Measurements from ENCODE around the gene PTPRN2.
A peak's percentile ranks its signal among the peaks of the same experiment; 100 is the strongest.

DNA sequence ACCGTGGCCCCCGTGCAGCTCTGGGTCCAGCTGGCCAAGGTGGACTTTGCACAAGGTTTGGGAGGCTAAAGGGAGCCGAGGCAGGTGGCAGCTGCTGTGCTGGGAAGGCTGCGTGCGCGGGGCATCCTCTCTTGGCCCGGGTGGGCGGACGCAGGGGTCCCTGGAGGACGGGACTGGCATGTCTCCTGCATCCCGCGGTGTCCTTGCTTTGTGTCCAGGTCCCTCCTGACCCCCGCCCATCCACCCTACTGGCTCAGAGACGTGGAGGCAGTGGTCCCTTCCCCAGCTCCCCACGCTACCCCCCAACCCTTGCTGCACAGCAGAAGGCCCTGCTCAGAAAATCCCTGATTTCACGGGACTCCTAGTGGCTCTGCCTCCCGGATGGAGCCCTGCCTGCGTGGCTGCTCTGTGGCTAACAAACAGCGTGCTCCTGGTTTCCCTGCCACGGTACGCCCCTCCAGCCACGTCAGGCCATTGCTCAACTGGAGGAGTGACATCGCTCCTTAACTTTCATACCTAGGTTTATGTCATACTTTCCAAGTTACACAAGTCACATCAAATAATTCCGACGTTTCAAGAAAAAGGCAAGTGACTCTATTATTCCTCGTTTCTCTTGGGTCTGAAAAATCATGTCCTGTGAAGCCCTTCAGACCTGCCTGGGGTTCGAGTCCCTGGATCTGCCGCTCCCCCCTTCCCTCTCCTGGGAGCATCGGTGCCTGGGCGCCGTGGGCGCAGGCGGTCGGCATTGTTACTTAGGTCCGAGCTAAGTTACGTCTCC lies 829.0 kb downstream of the PTPRN2 start:
- TF ChIP-seq, protein P1, sequence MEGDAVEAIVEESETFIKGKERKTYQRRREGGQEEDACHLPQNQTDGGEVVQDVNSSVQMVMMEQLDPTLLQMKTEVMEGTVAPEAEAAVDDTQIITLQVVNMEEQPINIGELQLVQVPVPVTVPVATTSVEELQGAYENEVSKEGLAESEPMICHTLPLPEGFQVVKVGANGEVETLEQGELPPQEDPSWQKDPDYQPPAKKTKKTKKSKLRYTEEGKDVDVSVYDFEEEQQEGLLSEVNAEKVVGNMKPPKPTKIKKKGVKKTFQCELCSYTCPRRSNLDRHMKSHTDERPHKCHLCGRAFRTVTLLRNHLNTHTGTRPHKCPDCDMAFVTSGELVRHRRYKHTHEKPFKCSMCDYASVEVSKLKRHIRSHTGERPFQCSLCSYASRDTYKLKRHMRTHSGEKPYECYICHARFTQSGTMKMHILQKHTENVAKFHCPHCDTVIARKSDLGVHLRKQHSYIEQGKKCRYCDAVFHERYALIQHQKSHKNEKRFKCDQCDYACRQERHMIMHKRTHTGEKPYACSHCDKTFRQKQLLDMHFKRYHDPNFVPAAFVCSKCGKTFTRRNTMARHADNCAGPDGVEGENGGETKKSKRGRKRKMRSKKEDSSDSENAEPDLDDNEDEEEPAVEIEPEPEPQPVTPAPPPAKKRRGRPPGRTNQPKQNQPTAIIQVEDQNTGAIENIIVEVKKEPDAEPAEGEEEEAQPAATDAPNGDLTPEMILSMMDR (conservative IDR thresholded peaks at IDR 0.05): no peak
- TF ChIP-seq EZH2 (IDR thresholded peaks at IDR 0.05; ENCODE audit: low read depth): peak; percentile 93; the same call in 1 of the 2 replicates

Measured in PC-9 (cell line).